ENCODE data around the gene EYS. TPM values are rescaled to one million over a fixed set of nuclear protein-coding genes. Genes with fewer than 3 reads are reported as not detected.

Gene EYS
- total and polyA plus RNA-seq, 2 of the 8 experiments (the other 6 are each of a cell fraction or from before 2014, with no cell fraction given), result 0.05 to 0.13 TPM

DNA sequence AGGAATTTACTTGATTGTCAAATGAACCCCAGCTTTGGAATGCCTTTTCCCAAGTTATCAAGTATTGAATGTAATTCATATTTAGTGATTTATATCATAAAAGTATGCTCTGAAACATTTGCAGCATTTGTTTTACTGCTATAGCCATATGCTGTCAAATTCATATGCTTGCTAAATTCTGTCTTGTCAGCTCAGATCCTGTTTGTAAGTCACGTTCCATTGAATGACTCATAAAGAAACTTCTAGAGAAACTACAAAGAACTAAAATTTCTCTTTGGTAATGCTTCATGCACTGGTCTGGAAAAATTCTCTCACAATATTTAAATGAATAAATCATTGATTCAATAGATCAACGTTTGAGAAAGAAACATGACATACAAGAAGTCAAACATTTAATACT is 1625.6 kb downstream of the EYS start:
- Histone ChIP-seq H4K91ac (replicated peaks; ENCODE audit: insufficient read length, low read length) (no peak overlapping the region), H4K20me1 (replicated peaks in 1 of 2; ENCODE audit: control insufficient read depth in 1 of 2, insufficient read depth in 2 of 2, low read length in 2 of 2) (no peaks in the 10 kb centered on the region), H3K4me1 (replicated peaks in 1 of 4; ENCODE audit: control insufficient read depth in 3 of 4, insufficient read depth in 4 of 4, low read length in 3 of 4) (no peaks in the 10 kb centered on the region), H2BK5ac (ENCODE audit: low read depth, low read length) (no peak overlapping the region), H3K27me3 (replicated peaks in 1 of 4; ENCODE audit: control insufficient read depth in 3 of 4, extremely low read depth in 1 of 4, insufficient read depth in 3 of 4, low read length in 3 of 4) (no peaks in the 10 kb centered on the region), H3K79me1 (ENCODE audit: low read depth, low read length) (no peaks in the 10 kb centered on the region), H3K4me2 (ENCODE audit: insufficient read depth in 1 of 2, low read depth in 2 of 2, low read length in 2 of 2) (no peak overlapping the region), H3K27ac (ENCODE audit: low read depth, low read length) (no peak overlapping the region), H4K8ac (ENCODE audit: extremely low read depth, insufficient read depth, low read length) (no peak overlapping the region), H3K4me3 (ENCODE audit: extremely low read depth in 1 of 4, insufficient read depth in 2 of 4, low read depth in 3 of 4, low read length in 4 of 4) (no peak overlapping the region), H3K9me3 (ENCODE audit: insufficient read depth in 2 of 2, low read depth in 1 of 2, low read length in 1 of 2) (no peaks in the 10 kb centered on the region), H3K79me2 (ENCODE audit: control insufficient read depth in 1 of 2, insufficient read depth in 2 of 2, low read length in 2 of 2) (no peaks in the 10 kb centered on the region), H3K18ac (ENCODE audit: extremely low read depth, low read length) (no peak overlapping the region), H3K14ac (ENCODE audit: insufficient read length) (no peak overlapping the region), H2BK12ac (ENCODE audit: low read depth, low read length) (no peak overlapping the region), H2AFZ (ENCODE audit: low read length) (no peak overlapping the region), H2BK20ac (ENCODE audit: low read length) (no peak overlapping the region), H3K23me2 (ENCODE audit: low read depth, low read length) (no peaks in the 10 kb centered on the region), H3K56ac (replicated peaks; ENCODE audit: insufficient read length, low read depth, low read length) (no peak overlapping the region), H3K4ac (replicated peaks; ENCODE audit: insufficient read length, low read depth, low read length) (no peak overlapping the region), H2AK5ac (ENCODE audit: low read depth, low read length) (no peak overlapping the region), H2BK15ac (ENCODE audit: low read length) (no peak overlapping the region), H3K23ac (ENCODE audit: insufficient read length) (no peak overlapping the region), H3K9ac (replicated peaks in 1 of 4; ENCODE audit: extremely low read depth in 1 of 4, low read depth in 3 of 4, low read length in 3 of 4) (no peak overlapping the region), H3K36me3 (ENCODE audit: control insufficient read depth in 2 of 4, insufficient read depth in 4 of 4, low read length in 3 of 4) (no peaks in the 10 kb centered on the region), H2BK120ac (replicated peaks; ENCODE audit: low read depth, low read length) (no peak overlapping the region), H4K5ac (ENCODE audit: insufficient read length, low read depth, low read length) (no peak overlapping the region)
- TF ChIP-seq TAF7 (optimal IDR thresholded peaks at IDR 0.05; ENCODE audit: borderline replicate concordance, low read depth, low read length), result no peak
- no peak for TF ChIP-seq CHD1 (IDR thresholded peaks at IDR 0.05; ENCODE audit: low read depth, low read length)
- TF ChIP-seq SP1 (IDR thresholded peaks at IDR 0.05; ENCODE audit: low read depth, low read length), result no peak
- TF ChIP-seq CREB1 (IDR thresholded peaks at IDR 0.05), result no peak
- DNase-seq (ENCODE audit: low read depth in 1 of 2, low spot score in 2 of 2) (no peak), FAIRE-seq (no peak)
- 80% methylated on average over 2 of the region's 2 CpGs; no CpG with 5 or more reads in 1 of the 2 experiments for WGBS, 2 experiments (ENCODE audit: extremely low coverage in 1 of 2, insufficient coverage in 1 of 2, insufficient read length in 1 of 2, insufficient replicate concordance in 2 of 2, low coverage in 1 of 2, low lambda C conversion rate in 2 of 2, missing lambda C conversion rate in 1 of 2)
- ChIA-PET CTCF (ENCODE audit: partially characterized antibody) (no interaction called here), POLR2A (ENCODE audit: partially characterized antibody) (no interaction called here)

Measured in H1 (cell line).